ENCODE measurements around the gene PKDCC.

GRCh38 chr2:42071791-42072190 lies 24.0 kb downstream of the PKDCC start:
- TF ChIP-seq POLR2A (IDR thresholded peaks at IDR 0.05) (no peak), CTCF (IDR thresholded peaks at IDR 0.05) (no peak)
